Measurements from ENCODE around the gene ADM.

DNA sequence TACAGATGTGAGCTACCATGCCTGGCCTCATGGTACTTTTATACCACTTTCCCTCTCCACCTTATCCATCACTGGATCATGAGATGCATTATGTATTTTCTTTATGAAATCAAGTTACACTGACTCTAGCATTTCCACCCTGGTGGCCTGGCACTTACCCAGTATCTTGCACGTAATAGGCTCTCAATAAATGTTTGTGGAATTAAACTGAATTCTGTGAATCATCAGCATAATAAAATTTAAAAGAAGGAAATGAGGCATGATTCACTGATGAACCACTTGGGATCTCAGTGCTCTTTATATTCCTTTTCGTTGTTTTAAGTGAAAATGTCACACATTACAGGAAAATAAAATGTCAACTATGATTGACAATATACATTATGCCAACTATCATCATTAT is 25.1 kb downstream of the ADM start:
- TF ChIP-seq, protein P1, sequence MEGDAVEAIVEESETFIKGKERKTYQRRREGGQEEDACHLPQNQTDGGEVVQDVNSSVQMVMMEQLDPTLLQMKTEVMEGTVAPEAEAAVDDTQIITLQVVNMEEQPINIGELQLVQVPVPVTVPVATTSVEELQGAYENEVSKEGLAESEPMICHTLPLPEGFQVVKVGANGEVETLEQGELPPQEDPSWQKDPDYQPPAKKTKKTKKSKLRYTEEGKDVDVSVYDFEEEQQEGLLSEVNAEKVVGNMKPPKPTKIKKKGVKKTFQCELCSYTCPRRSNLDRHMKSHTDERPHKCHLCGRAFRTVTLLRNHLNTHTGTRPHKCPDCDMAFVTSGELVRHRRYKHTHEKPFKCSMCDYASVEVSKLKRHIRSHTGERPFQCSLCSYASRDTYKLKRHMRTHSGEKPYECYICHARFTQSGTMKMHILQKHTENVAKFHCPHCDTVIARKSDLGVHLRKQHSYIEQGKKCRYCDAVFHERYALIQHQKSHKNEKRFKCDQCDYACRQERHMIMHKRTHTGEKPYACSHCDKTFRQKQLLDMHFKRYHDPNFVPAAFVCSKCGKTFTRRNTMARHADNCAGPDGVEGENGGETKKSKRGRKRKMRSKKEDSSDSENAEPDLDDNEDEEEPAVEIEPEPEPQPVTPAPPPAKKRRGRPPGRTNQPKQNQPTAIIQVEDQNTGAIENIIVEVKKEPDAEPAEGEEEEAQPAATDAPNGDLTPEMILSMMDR (IDR thresholded peaks at IDR 0.05) = no peak
- no peak for TF ChIP-seq POLR2A (IDR thresholded peaks at IDR 0.05)

Measured in body of pancreas (tissue), 4 donors.